ENCODE measurements around the gene ZNF410. TPM values are rescaled to one million over a fixed set of nuclear protein-coding genes. Genes with fewer than 3 reads are reported as not detected.
"Not testable (repeated sequence)": the region's sequence is repeated elsewhere in the genome, so short reads cannot be mapped to it uniquely, and the experiment has no call there.

ZNF410 gene
- total and polyA plus RNA-seq, 9 donors: 26.4 to 41.5 (median 31.7) TPM

GRCh38 chr14:73859145-73859544, 27.5 kb upstream of the ZNF410 start:
- Histone ChIP-seq H3K27ac (ENCODE audit: low read length) (no peak overlapping the region), H3K27me3 (ENCODE audit: control insufficient read depth, insufficient read depth, low read length) (no peaks in the 10 kb centered on the region), H3K4me1 (ENCODE audit: control insufficient read depth, insufficient read depth, low read length) (no peaks in the 10 kb centered on the region), H3K36me3 (ENCODE audit: control insufficient read depth, insufficient read depth, low read length) (peaks cover 12% of the 10 kb centered on the region), H3K9me3 (replicated peaks; ENCODE audit: control insufficient read depth, low read depth, low read length) (no peaks in the 10 kb centered on the region), H3K4me3 (ENCODE audit: low read length) (no peak overlapping the region)
- peak; percentile 47 for DNase-seq

GRCh38 chr14:73861073-73861472, 25.6 kb upstream of the ZNF410 start:
- H3K4me1 ChIP-seq (ENCODE audit: control insufficient read depth, insufficient read depth, low read length): no peaks in the 10 kb centered on the region
- H3K27ac ChIP-seq (ENCODE audit: low read length): no peak overlapping the region
- no peaks in the 10 kb centered on the region for H3K9me3 ChIP-seq (replicated peaks; ENCODE audit: control insufficient read depth, low read depth, low read length)
- 94% methylated on average over 2 of the region's 5 CpGs for WGBS (ENCODE audit: insufficient coverage)
- no peak for DNase-seq
- no peaks in the 10 kb centered on the region for H3K27me3 ChIP-seq (ENCODE audit: control insufficient read depth, insufficient read depth, low read length)
- H3K36me3 ChIP-seq (ENCODE audit: control insufficient read depth, insufficient read depth, low read length): peaks cover 18% of the 10 kb centered on the region
- H3K4me3 ChIP-seq (ENCODE audit: low read length): no peak overlapping the region

- Histone ChIP-seq H3K27ac (ENCODE audit: low read length) (no peak overlapping the region), H3K27me3 (ENCODE audit: control insufficient read depth, insufficient read depth, low read length) (no peaks in the 10 kb centered on the region), H3K4me1 (ENCODE audit: control insufficient read depth, insufficient read depth, low read length) (no peaks in the 10 kb centered on the region), H3K36me3 (ENCODE audit: control insufficient read depth, insufficient read depth, low read length) (peaks cover 18% of the 10 kb centered on the region), H3K4me3 (ENCODE audit: low read length) (no peak overlapping the region), H3K9me3 (replicated peaks; ENCODE audit: control insufficient read depth, low read depth, low read length) (no peaks in the 10 kb centered on the region)
- no CpG with 5 or more reads among the region's 8 CpGs for WGBS (ENCODE audit: insufficient coverage)
- DNase-seq: no peak
Observed at GRCh38 chr14:73862480-73862879, 24.2 kb upstream of the ZNF410 start.

GRCh38 chr14:73863209-73863608, 23.4 kb upstream of the ZNF410 start:
- H3K36me3 ChIP-seq (ENCODE audit: control insufficient read depth, insufficient read depth, low read length): peaks cover 18% of the 10 kb centered on the region
- no peaks in the 10 kb centered on the region for H3K27me3 ChIP-seq (ENCODE audit: control insufficient read depth, insufficient read depth, low read length)
- no peaks in the 10 kb centered on the region for H3K9me3 ChIP-seq (replicated peaks; ENCODE audit: control insufficient read depth, low read depth, low read length)
- DNase-seq: no peak
- no peak overlapping the region for H3K27ac ChIP-seq (ENCODE audit: low read length)
- H3K4me3 ChIP-seq (ENCODE audit: low read length): no peak overlapping the region
- H3K4me1 ChIP-seq (ENCODE audit: control insufficient read depth, insufficient read depth, low read length): no peaks in the 10 kb centered on the region
- WGBS (ENCODE audit: insufficient coverage): 100% methylated on average over 1 of the region's 2 CpGs

- Histone ChIP-seq H3K27me3 (ENCODE audit: control insufficient read depth, insufficient read depth, low read length) (no peaks in the 10 kb centered on the region), H3K27ac (ENCODE audit: low read length) (no peak overlapping the region), H3K9me3 (replicated peaks; ENCODE audit: control insufficient read depth, low read depth, low read length) (no peaks in the 10 kb centered on the region), H3K4me3 (ENCODE audit: low read length) (no peak overlapping the region), H3K36me3 (ENCODE audit: control insufficient read depth, insufficient read depth, low read length) (peaks cover 18% of the 10 kb centered on the region), H3K4me1 (ENCODE audit: control insufficient read depth, insufficient read depth, low read length) (no peaks in the 10 kb centered on the region)
- no peak for DNase-seq
- WGBS (ENCODE audit: insufficient coverage): 93% methylated on average over 2 of the region's 8 CpGs
Observed at GRCh38 chr14:73865534-73866113, 21.0 kb upstream of the ZNF410 start.

GRCh38 chr14:73869754-73870153, 16.9 kb upstream of the ZNF410 start:
- not testable (repeated sequence) for H3K4me3 ChIP-seq (ENCODE audit: low read length); H3K9me3 ChIP-seq (replicated peaks; ENCODE audit: control insufficient read depth, low read depth, low read length); DNase-seq; H3K36me3 ChIP-seq (ENCODE audit: control insufficient read depth, insufficient read depth, low read length); H3K27ac ChIP-seq (ENCODE audit: low read length); H3K4me1 ChIP-seq (ENCODE audit: control insufficient read depth, insufficient read depth, low read length); H3K27me3 ChIP-seq (ENCODE audit: control insufficient read depth, insufficient read depth, low read length)
- WGBS (ENCODE audit: insufficient coverage): 95% methylated on average over 10 of the region's 11 CpGs

GRCh38 chr14:73870525-73871235, 16.0 kb upstream of the ZNF410 start:
- no CpG with 5 or more reads among the region's 2 CpGs for WGBS (ENCODE audit: insufficient coverage)
- H3K4me3 ChIP-seq (ENCODE audit: low read length): no peak overlapping the region
- H3K4me1 ChIP-seq (ENCODE audit: control insufficient read depth, insufficient read depth, low read length): no peaks in the 10 kb centered on the region
- DNase-seq: no peak
- H3K36me3 ChIP-seq (ENCODE audit: control insufficient read depth, insufficient read depth, low read length): no peaks in the 10 kb centered on the region
- no peak overlapping the region for H3K27ac ChIP-seq (ENCODE audit: low read length)
- no peaks in the 10 kb centered on the region for H3K9me3 ChIP-seq (replicated peaks; ENCODE audit: control insufficient read depth, low read depth, low read length)
- H3K27me3 ChIP-seq (ENCODE audit: control insufficient read depth, insufficient read depth, low read length): no peaks in the 10 kb centered on the region

- peaks cover 3% of the 10 kb centered on the region for H3K36me3 ChIP-seq (ENCODE audit: control insufficient read depth, insufficient read depth, low read length)
- no peaks in the 10 kb centered on the region for H3K27me3 ChIP-seq (ENCODE audit: control insufficient read depth, insufficient read depth, low read length)
- H3K4me3 ChIP-seq (ENCODE audit: low read length): no peak overlapping the region
- no peak for DNase-seq
- H3K4me1 ChIP-seq (ENCODE audit: control insufficient read depth, insufficient read depth, low read length): no peaks in the 10 kb centered on the region
- H3K9me3 ChIP-seq (replicated peaks; ENCODE audit: control insufficient read depth, low read depth, low read length): no peaks in the 10 kb centered on the region
- 100% methylated on average over 1 of the region's 3 CpGs for WGBS (ENCODE audit: insufficient coverage)
- H3K27ac ChIP-seq (ENCODE audit: low read length): no peak overlapping the region
Observed at GRCh38 chr14:73873660-73874059, 13.0 kb upstream of the ZNF410 start.

- no peaks in the 10 kb centered on the region for H3K4me1 ChIP-seq (ENCODE audit: control insufficient read depth, insufficient read depth, low read length)
- H3K9me3 ChIP-seq (replicated peaks; ENCODE audit: control insufficient read depth, low read depth, low read length): no peaks in the 10 kb centered on the region
- H3K36me3 ChIP-seq (ENCODE audit: control insufficient read depth, insufficient read depth, low read length): peaks cover 3% of the 10 kb centered on the region
- no peak overlapping the region for H3K4me3 ChIP-seq (ENCODE audit: low read length)
- no peak overlapping the region for H3K27ac ChIP-seq (ENCODE audit: low read length)
- no peaks in the 10 kb centered on the region for H3K27me3 ChIP-seq (ENCODE audit: control insufficient read depth, insufficient read depth, low read length)
- WGBS (ENCODE audit: insufficient coverage): 88% methylated on average over 1 of the region's 3 CpGs
- DNase-seq: no peak
Observed at GRCh38 chr14:73877790-73878189, 8.9 kb upstream of the ZNF410 start.

- no peak overlapping the region for H3K27ac ChIP-seq (ENCODE audit: low read length)
- DNase-seq: no peak
- H3K4me3 ChIP-seq (ENCODE audit: low read length): no peak overlapping the region
- no peaks in the 10 kb centered on the region for H3K27me3 ChIP-seq (ENCODE audit: control insufficient read depth, insufficient read depth, low read length)
- no peaks in the 10 kb centered on the region for H3K4me1 ChIP-seq (ENCODE audit: control insufficient read depth, insufficient read depth, low read length)
- H3K9me3 ChIP-seq (replicated peaks; ENCODE audit: control insufficient read depth, low read depth, low read length): no peaks in the 10 kb centered on the region
- peaks cover 3% of the 10 kb centered on the region for H3K36me3 ChIP-seq (ENCODE audit: control insufficient read depth, insufficient read depth, low read length)
- WGBS (ENCODE audit: insufficient coverage): 75% methylated on average over 6 of the region's 6 CpGs
Observed at GRCh38 chr14:73878436-73878835, 8.2 kb upstream of the ZNF410 start.

All from muscle of leg (tissue), 11 donors.